NCI-H526 (cell line): Measurements from ENCODE around the gene LAIR1.
"Not testable (repeated sequence)": the region's sequence is repeated elsewhere in the genome, so short reads cannot be mapped to it uniquely, and the experiment has no call there.

Experiments used
- DNase-seq, 2 experiments: peaks; one replicate each; lab custom pipeline; 2025; lab: John Stamatoyannopoulos, UW

The LAIR1 gene

GRCh38 chr19:54376610-54377285 is 12.0 kb upstream of the LAIR1 start:
- DNase-seq, result no peak

GRCh38 chr19:54375181-54375938 is 10.6 kb upstream of the LAIR1 start:
- DNase-seq, result not testable (repeated sequence)

- DNase-seq, result no peak
Measured at GRCh38 chr19:54373781-54374631, 9.3 kb upstream of the LAIR1 start.

DNA sequence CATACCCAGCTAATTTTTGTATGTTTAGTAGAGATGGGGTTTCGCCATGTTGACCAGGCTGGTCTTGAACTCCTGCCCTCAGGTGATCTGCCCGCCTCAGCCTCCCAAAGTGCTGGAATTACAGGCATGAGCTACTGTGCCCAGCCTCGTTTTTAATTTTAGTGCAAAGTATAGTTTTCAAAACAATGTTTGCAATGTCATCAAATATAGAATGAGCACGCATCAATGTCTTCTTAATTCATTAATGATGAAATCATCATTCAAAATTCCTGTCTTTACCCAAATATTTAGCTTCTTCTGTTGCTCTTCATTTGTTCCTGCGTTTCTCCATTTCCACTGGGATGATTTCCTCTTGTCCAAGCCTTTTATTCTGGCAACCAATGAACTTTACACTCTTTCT is 6.7 kb upstream of the LAIR1 start:
- DNase-seq, result not testable (repeated sequence)

DNA sequence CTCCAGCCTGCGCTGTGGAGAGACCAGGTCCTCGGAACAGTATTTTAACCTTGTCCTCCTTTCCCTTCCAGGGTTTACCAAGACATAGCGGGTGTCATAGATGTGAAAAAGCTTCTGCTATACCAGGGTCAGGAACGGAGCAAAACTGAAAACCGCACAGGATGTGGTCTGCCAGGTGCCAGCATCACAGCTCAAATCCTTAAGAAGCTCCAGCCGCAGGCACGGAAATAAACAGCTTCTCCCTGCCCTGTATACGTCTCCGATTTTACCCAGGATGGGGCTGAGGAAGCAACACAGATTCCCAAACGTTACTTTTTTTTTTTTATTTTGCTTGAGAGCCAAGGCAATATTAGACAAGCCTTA is 5.7 kb upstream of the LAIR1 start:
- DNase-seq, result not testable (repeated sequence)

GRCh38 chr19:54369688-54370433 is 5.1 kb upstream of the LAIR1 start:
- DNase-seq, result not testable (repeated sequence)

GRCh38 chr19:54369082-54369687 is 4.5 kb upstream of the LAIR1 start:
- DNase-seq, result no peak

DNA sequence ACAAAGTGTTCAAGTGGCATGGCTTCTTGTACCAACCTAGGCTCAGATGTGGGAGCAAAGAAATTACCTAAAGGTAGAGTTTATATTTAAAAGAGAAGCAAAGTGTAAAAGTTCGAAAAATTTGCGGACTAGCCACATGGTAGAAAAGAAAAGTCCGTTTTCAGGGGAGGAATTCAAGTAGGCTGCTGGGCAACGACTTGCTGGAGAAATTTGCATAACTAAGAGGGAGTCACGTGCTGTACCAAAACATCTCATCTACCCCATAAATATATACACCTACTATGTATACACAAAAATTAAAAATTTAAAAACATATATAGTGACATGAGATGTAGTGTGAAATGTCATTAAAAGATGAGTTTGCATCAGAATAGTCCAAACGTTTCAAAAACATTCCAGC is 2.1 kb upstream of the LAIR1 start:
- no peak for DNase-seq

- DNase-seq, result not testable (repeated sequence)
Measured at GRCh38 chr19:54365798-54366197, 1.1 kb upstream of the LAIR1 start.

DNA sequence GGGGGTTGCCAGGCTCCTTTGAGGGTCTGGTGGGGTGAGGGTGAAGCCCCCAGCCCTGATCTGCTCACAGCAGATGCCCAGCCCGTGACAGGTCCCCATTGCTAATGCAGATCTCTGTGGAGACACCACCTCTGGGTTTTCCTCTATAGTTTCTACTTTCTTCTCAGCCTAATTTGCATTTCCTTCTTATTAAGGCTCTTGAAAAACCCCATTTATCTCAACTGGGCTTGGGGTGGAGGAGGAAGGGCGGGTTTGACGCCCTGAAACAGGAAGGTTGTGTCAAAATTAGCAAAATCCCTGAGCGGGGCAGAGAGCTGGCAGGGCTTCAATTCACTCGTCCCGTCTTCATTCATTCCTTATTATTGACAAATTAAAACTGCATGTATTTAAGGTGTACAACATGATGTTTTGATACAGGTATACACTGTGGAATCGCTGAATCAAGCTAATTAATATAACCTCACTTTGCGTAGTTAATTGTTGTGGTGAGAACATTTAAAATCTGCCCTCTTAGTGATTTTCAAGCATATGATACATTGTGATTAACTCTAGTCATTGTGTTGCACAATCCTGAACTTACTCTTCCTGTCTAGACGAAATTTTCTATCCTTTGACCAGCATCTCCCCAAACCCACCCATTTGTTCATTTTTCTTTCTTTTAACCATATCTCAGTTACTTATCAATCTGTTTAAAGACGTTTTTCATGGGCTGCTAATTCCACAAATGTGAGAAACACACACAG is 2.9 kb downstream of the LAIR1 start:
- DNase-seq, result not testable (repeated sequence)

GRCh38 chr19:54359149-54359820 is 5.4 kb downstream of the LAIR1 start:
- DNase-seq, result not testable (repeated sequence)

DNA sequence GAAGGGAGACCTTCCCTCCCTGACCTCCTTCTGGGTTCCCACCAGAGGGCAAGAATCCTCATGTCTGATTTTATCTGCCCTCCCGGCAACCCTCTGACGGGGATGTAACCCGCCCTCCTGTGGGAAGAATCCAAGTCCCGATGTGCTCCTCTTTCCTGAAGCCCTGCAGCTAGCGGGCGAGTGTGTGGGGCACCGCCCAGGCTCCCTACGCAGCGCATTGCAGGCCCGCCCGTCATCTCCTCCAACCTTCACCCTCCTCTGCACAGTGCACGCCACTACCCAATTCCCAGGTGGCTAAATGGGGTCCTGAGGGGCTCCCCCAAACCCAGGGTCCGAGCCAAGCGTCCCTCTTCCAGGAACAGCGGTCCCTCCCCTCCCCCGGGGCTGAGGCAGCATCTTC is 7.3 kb downstream of the LAIR1 start:
- peak in 1 of 2 experiments; percentile 29 for DNase-seq

DNA sequence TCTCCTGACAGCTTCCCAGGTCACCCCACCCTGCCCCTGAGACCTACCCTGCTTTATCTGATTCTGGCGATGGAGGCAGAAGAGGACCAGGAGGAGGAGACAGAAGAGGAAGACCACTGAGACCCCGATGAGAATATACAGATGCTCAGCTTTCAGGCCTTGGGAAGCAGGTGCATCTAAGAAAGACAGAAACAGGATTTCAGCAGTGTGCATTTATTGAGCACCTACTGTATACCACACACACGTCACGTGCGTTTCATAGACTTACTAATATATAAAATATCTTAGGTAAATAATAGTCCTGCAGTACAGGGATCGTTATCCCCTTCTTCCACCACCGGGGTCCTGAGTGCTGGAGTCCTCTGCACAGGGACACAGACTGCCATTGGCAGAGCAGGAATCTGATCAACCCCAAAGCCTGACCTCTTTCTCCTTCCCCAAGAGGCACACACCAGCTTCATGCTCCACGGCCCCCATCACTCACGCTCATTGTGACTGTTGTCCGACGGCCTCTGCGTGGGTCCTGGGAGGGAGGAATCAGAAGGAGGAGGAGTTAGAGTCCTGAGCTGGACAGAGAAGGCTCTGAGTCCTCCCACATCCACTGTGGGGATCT is 8.2 kb downstream of the LAIR1 start:
- no peak for DNase-seq

- DNase-seq, result no peak
Measured at GRCh38 chr19:54355675-54356074, 9.1 kb downstream of the LAIR1 start.

DNA sequence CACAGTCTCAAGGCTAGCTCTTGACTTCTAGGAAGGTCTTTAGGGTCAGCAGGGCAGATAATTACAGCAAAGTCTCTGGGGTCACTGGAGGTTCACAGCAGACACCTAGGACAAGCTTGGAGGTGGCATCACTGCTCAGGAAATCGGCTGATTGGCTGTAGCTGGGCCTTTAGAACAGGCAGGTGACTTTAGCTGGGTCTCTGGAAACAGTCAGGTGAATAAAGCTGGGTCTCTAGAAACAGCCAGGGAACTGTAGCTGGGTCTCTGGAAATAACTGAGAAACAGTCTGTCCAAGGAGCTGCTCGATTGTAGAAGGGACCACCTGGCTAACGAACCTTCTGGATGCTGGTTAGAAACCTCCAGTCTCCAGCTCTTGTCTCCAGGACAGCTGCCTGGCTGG is 10.0 kb downstream of the LAIR1 start:
- DNase-seq, result no peak

DNA sequence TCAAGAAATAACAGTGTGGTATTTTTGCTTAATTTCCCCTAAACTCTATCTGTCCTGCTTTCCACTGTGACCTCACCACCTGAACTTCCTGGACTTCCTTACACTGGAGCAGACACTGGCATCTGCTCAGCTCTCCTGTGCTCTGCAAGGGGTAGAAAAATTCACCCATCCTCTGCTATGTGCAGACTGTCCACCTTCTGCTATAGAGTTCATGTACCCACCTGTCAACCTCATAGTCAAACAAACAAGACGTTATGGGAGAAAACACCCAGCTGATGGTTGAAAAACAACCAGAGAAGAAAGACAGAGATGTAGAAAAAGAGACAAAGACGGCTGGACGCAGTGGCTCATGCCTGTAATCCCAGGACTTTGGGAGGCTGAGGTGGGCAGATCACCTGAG is 12.2 kb downstream of the LAIR1 start:
- no peak for DNase-seq

DNA sequence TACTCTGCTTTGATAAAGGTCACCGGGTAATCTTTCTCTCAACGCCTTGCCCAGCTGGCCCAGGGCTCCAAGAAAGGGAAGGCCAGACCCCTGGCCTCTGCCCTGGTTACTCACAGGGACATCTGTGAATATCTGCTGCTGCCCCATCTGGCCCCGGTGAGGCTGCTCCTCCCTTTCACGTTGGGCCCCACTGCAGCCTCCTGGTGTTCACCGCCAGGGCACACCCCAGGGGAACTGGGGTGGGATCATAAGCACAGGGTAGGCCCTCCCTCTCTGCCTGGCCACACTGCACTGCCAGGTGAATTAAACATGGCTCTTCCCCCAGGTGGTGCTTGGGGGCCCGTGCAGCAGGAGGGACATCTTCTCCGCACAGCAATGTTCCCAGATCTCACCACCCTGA is 12.7 kb downstream of the LAIR1 start:
- no peak for DNase-seq

DNA sequence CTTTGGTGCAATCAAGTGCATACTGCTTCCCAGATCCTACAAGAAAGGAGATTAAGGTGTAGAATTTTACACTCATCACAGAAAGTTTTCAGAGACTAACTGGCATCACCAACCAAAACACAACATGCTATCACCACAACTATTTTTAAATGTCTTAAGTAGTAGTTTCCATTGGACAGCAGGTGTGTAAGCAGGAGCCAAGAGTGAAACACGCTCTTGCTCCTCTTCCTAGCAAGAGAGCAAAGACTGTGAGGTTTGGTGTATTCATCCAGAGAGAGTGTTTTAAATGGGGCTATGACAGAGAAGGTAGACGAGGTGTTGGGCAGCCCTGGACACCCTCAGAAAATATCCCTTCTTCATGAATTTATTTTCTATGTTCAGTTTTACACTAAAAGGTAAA is 13.3 kb downstream of the LAIR1 start:
- no peak for DNase-seq

DNA sequence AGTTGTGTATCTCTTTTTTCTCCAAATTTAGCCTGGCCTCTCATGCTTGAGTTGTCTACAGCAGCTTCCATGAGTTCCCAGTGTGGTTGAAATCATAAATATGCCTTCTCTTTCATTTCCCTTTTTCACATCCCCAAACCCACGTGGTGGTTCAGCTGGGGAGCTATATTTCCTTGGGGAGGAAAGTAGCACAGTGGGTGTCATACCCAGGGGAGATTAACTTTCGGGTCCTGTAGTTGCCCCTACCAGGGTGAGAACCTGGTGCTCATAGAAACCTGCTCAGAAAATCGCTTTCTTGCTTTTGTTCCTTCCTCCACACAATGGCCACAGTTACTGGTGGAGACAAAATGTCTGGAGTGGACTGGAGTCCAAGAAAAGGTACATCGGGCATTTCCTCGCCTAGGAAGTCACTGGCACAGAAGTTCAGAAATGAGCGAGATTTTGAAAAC is 18.8 kb downstream of the LAIR1 start:
- no peak for DNase-seq

DNA sequence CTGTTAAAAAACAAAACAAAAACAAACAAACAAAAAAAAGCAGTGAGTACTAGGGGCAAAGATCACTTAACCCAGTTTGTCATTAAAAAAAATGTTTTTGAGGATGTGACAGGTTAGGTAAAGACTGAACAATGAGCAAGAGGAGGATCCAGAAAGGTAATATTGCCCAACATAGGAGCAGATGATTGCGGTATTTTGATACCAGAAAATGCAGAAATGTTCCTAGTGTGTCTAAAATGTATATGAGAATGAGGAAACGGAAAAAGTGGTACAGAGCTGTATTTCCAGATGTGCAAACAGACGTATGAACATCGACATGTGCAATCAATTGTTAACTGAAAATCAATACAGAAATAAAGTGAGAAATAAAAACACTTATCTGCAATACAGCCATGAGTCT is 20.9 kb downstream of the LAIR1 start:
- DNase-seq, result no peak
